Tracheal epithelial cell (primary cell): Measurements from ENCODE around the gene DSG2. TPM values are rescaled to one million over a fixed set of nuclear protein-coding genes. Genes with fewer than 3 reads are reported as not detected.

Experiments
- total RNA-seq: library from RNA; depleted of rRNA; stranded (reverse); fragments of >200 nt; gene quantifications from 2 replicates; pipeline ENCODE4 v1.2.1, GENCODE V29; 2014

The DSG2 gene
- 136 and 189 TPM in 2 replicates for total RNA-seq

GRCh38 chr18:31497836-31498573 is at the start of gene DSG2:
TSS of gene DSG2 (plus strand) at chr18:31498177. CDS start at chr18:31498252, 75 bp downstream.

GRCh38 chr18:31591628-31592027 is 93.7 kb downstream of the DSG2 start, which contains the start of gene TTR:
TSS of gene TTR (plus strand) at chr18:31591877. CDS start at chr18:31591903, 26 bp downstream.

Other genes with a start within 250 kb of the DSG2 start
- gene DSG1, start 180.0 kb upstream of the DSG2 start, total RNA-seq = 0.21 and 0.72 TPM in 2 replicates
- not detected in 2 replicates for gene DSG4, start 121.4 kb upstream of the DSG2 start, total RNA-seq
- gene DSG3, start 50.4 kb upstream of the DSG2 start, total RNA-seq = 215 and 390 TPM in 2 replicates
- gene TTR, start 93.7 kb downstream of the DSG2 start, total RNA-seq = not detected in 2 replicates
- gene B4GALT6, start 186.4 kb downstream of the DSG2 start, total RNA-seq = 1.9 and 3.2 TPM in 2 replicates